Measurements from ENCODE around the gene IL23R. TPM values are rescaled to one million over a fixed set of nuclear protein-coding genes. Genes with fewer than 3 reads are reported as not detected.

Gene IL23R
- polyA plus RNA-seq, 4 donors = 0.06 to 1.3 TPM; not detected in 2

GRCh38 chr1:67241200-67241746 lies 75.0 kb downstream of the IL23R start:
- Histone ChIP-seq H3K4me1 (ENCODE audit: control insufficient read depth in 3 of 3, insufficient read depth in 2 of 3, low read depth in 1 of 3, low read length in 2 of 3) (no peaks in the 10 kb centered on the region), H3K27ac (ENCODE audit: low read depth in 1 of 3, low read length in 2 of 3) (no peak overlapping the region), H3K4me3 (ENCODE audit: low read depth in 1 of 3, low read length in 3 of 3) (no peak overlapping the region), H3K9me3 (ENCODE audit: control insufficient read depth in 2 of 2, insufficient read depth in 1 of 2, low read depth in 1 of 2, low read length in 1 of 2) (no peaks in the 10 kb centered on the region), H3K27me3 (ENCODE audit: control insufficient read depth in 3 of 3, insufficient read depth in 3 of 3, low read length in 3 of 3) (no peaks in the 10 kb centered on the region), H3K36me3 (ENCODE audit: control insufficient read depth in 3 of 3, insufficient read depth in 2 of 3, low read depth in 1 of 3, low read length in 3 of 3) (no peaks in the 10 kb centered on the region)
- DNase-seq (no peak), FAIRE-seq (no peak)
- WGBS, 3 donors = 59 to 60% (median 59%) methylated on average over 1 of the region's 1 CpG

- Histone ChIP-seq H3K4me3 (ENCODE audit: low read depth in 1 of 3, low read length in 3 of 3) (no peak overlapping the region), H3K9me3 (ENCODE audit: control insufficient read depth in 2 of 2, insufficient read depth in 1 of 2, low read depth in 1 of 2, low read length in 1 of 2) (no peaks in the 10 kb centered on the region), H3K36me3 (ENCODE audit: control insufficient read depth in 3 of 3, insufficient read depth in 2 of 3, low read depth in 1 of 3, low read length in 3 of 3) (no peaks in the 10 kb centered on the region), H3K27me3 (ENCODE audit: control insufficient read depth in 3 of 3, insufficient read depth in 3 of 3, low read length in 3 of 3) (no peaks in the 10 kb centered on the region), H3K4me1 (ENCODE audit: control insufficient read depth in 3 of 3, insufficient read depth in 2 of 3, low read depth in 1 of 3, low read length in 2 of 3) (no peaks in the 10 kb centered on the region), H3K27ac (ENCODE audit: low read depth in 1 of 3, low read length in 2 of 3) (no peak overlapping the region)
- FAIRE-seq = no peak
- DNase-seq = no peak
These were observed 75.8 kb downstream of the IL23R start for GRCh38 chr1:67242016-67242415.

- peaks cover 0 to 13% of the 10 kb centered on the region in 2 donors for H3K9me3 ChIP-seq (ENCODE audit: control insufficient read depth in 2 of 2, insufficient read depth in 1 of 2, low read depth in 1 of 2, low read length in 1 of 2)
- H3K4me3 ChIP-seq (ENCODE audit: low read depth in 1 of 3, low read length in 3 of 3) = no peak overlapping the region
- H3K27ac ChIP-seq (ENCODE audit: low read depth in 1 of 3, low read length in 2 of 3) = no peak overlapping the region
- 86 to 90% (median 87%) methylated on average over 2 of the region's 2 CpGs for WGBS, 3 donors
- H3K36me3 ChIP-seq (ENCODE audit: control insufficient read depth in 3 of 3, insufficient read depth in 2 of 3, low read depth in 1 of 3, low read length in 3 of 3) = no peaks in the 10 kb centered on the region
- DNase-seq (no peak), FAIRE-seq (no peak)
- H3K27me3 ChIP-seq (ENCODE audit: control insufficient read depth in 3 of 3, insufficient read depth in 3 of 3, low read length in 3 of 3) = no peaks in the 10 kb centered on the region
- H3K4me1 ChIP-seq (ENCODE audit: control insufficient read depth in 3 of 3, insufficient read depth in 2 of 3, low read depth in 1 of 3, low read length in 2 of 3) = no peaks in the 10 kb centered on the region
These were observed 83.9 kb downstream of the IL23R start for GRCh38 chr1:67250051-67250653.

- DNase-seq (no peak), FAIRE-seq (no peak)
- no peak overlapping the region for H3K4me3 ChIP-seq (ENCODE audit: low read depth in 1 of 3, low read length in 3 of 3)
- WGBS, 3 donors = 35 to 66% (median 45%) methylated on average over 2 of the region's 2 CpGs
- H3K36me3 ChIP-seq (ENCODE audit: control insufficient read depth in 3 of 3, insufficient read depth in 2 of 3, low read depth in 1 of 3, low read length in 3 of 3) = no peaks in the 10 kb centered on the region
- no peaks in the 10 kb centered on the region for H3K27me3 ChIP-seq (ENCODE audit: control insufficient read depth in 3 of 3, insufficient read depth in 3 of 3, low read length in 3 of 3)
- peaks cover 0 to under 1% of the 10 kb centered on the region in 2 donors for H3K9me3 ChIP-seq (ENCODE audit: control insufficient read depth in 2 of 2, insufficient read depth in 1 of 2, low read depth in 1 of 2, low read length in 1 of 2)
- H3K27ac ChIP-seq (ENCODE audit: low read depth in 1 of 3, low read length in 2 of 3) = no peak overlapping the region
- H3K4me1 ChIP-seq (ENCODE audit: control insufficient read depth in 3 of 3, insufficient read depth in 2 of 3, low read depth in 1 of 3, low read length in 2 of 3) = no peaks in the 10 kb centered on the region
These were observed 90.3 kb downstream of the IL23R start for GRCh38 chr1:67256291-67257172.

- WGBS, 3 donors = 64 to 71% (median 69%) methylated on average over 5 of the region's 5 CpGs
- no peaks in the 10 kb centered on the region for H3K27me3 ChIP-seq (ENCODE audit: control insufficient read depth in 3 of 3, insufficient read depth in 3 of 3, low read length in 3 of 3)
- no peaks in the 10 kb centered on the region for H3K4me1 ChIP-seq (ENCODE audit: control insufficient read depth in 3 of 3, insufficient read depth in 2 of 3, low read depth in 1 of 3, low read length in 2 of 3)
- H3K27ac ChIP-seq (ENCODE audit: low read depth in 1 of 3, low read length in 2 of 3) = no peak overlapping the region
- no peak for FAIRE-seq
- H3K9me3 ChIP-seq (ENCODE audit: control insufficient read depth in 2 of 2, insufficient read depth in 1 of 2, low read depth in 1 of 2, low read length in 1 of 2) = no peaks in the 10 kb centered on the region
- H3K36me3 ChIP-seq (ENCODE audit: control insufficient read depth in 3 of 3, insufficient read depth in 2 of 3, low read depth in 1 of 3, low read length in 3 of 3) = no peaks in the 10 kb centered on the region
- no peak overlapping the region for H3K4me3 ChIP-seq (ENCODE audit: low read depth in 1 of 3, low read length in 3 of 3)
- DNase-seq = no peak
These were observed 90.9 kb downstream of the IL23R start for GRCh38 chr1:67257173-67257535.

- Histone ChIP-seq H3K36me3 (ENCODE audit: control insufficient read depth in 3 of 3, insufficient read depth in 2 of 3, low read depth in 1 of 3, low read length in 3 of 3) (no peaks in the 10 kb centered on the region), H3K9me3 (ENCODE audit: control insufficient read depth in 2 of 2, insufficient read depth in 1 of 2, low read depth in 1 of 2, low read length in 1 of 2) (no peaks in the 10 kb centered on the region), H3K27ac (ENCODE audit: low read depth in 1 of 3, low read length in 2 of 3) (no peak overlapping the region), H3K4me1 (ENCODE audit: control insufficient read depth in 3 of 3, insufficient read depth in 2 of 3, low read depth in 1 of 3, low read length in 2 of 3) (no peaks in the 10 kb centered on the region), H3K27me3 (ENCODE audit: control insufficient read depth in 3 of 3, insufficient read depth in 3 of 3, low read length in 3 of 3) (no peaks in the 10 kb centered on the region), H3K4me3 (ENCODE audit: low read depth in 1 of 3, low read length in 3 of 3) (no peak overlapping the region)
- 22 to 25% (median 25%) methylated on average over 4 of the region's 4 CpGs for WGBS, 3 donors
- peak in 1 of 2 donors; percentile 9 for DNase-seq
- no peak for FAIRE-seq
These were observed 95.4 kb downstream of the IL23R start for GRCh38 chr1:67261680-67262079.

GRCh38 chr1:67262735-67263134 lies 96.5 kb downstream of the IL23R start:
- no peaks in the 10 kb centered on the region for H3K4me1 ChIP-seq (ENCODE audit: control insufficient read depth in 3 of 3, insufficient read depth in 2 of 3, low read depth in 1 of 3, low read length in 2 of 3)
- H3K9me3 ChIP-seq (ENCODE audit: control insufficient read depth in 2 of 2, insufficient read depth in 1 of 2, low read depth in 1 of 2, low read length in 1 of 2) = no peaks in the 10 kb centered on the region
- H3K27ac ChIP-seq (ENCODE audit: low read depth in 1 of 3, low read length in 2 of 3) = no peak overlapping the region
- WGBS, 3 donors = 84 to 88% (median 87%) methylated on average over 5 of the region's 5 CpGs
- DNase-seq = no peak
- FAIRE-seq = no peak
- no peaks in the 10 kb centered on the region for H3K27me3 ChIP-seq (ENCODE audit: control insufficient read depth in 3 of 3, insufficient read depth in 3 of 3, low read length in 3 of 3)
- H3K4me3 ChIP-seq (ENCODE audit: low read depth in 1 of 3, low read length in 3 of 3) = no peak overlapping the region
- H3K36me3 ChIP-seq (ENCODE audit: control insufficient read depth in 3 of 3, insufficient read depth in 2 of 3, low read depth in 1 of 3, low read length in 3 of 3) = no peaks in the 10 kb centered on the region

GRCh38 chr1:67264152-67264551 lies 97.9 kb downstream of the IL23R start:
- H3K4me3 ChIP-seq (ENCODE audit: low read depth in 1 of 3, low read length in 3 of 3) = no peak overlapping the region
- no peaks in the 10 kb centered on the region for H3K9me3 ChIP-seq (ENCODE audit: control insufficient read depth in 2 of 2, insufficient read depth in 1 of 2, low read depth in 1 of 2, low read length in 1 of 2)
- H3K27me3 ChIP-seq (ENCODE audit: control insufficient read depth in 3 of 3, insufficient read depth in 3 of 3, low read length in 3 of 3) = no peaks in the 10 kb centered on the region
- no peaks in the 10 kb centered on the region for H3K36me3 ChIP-seq (ENCODE audit: control insufficient read depth in 3 of 3, insufficient read depth in 2 of 3, low read depth in 1 of 3, low read length in 3 of 3)
- H3K4me1 ChIP-seq (ENCODE audit: control insufficient read depth in 3 of 3, insufficient read depth in 2 of 3, low read depth in 1 of 3, low read length in 2 of 3) = no peaks in the 10 kb centered on the region
- H3K27ac ChIP-seq (ENCODE audit: low read depth in 1 of 3, low read length in 2 of 3) = no peak overlapping the region
- no peak for DNase-seq
- FAIRE-seq = no peak

Data from small intestine (tissue), 7 donors.